ENCODE results near the gene LRRC1. TPM values are rescaled to one million over a fixed set of nuclear protein-coding genes. Genes with fewer than 3 reads are reported as not detected.

LRRC1 gene
- total and polyA plus RNA-seq, 2 experiments from 2014 or later = 11.3 to 16.6 TPM

GRCh38 chr6:53866226-53866625, 71.4 kb downstream of the LRRC1 start:
- H4K20me1 ChIP-seq (replicated peaks; ENCODE audit: insufficient read depth) = no peaks in the 10 kb centered on the region; the same call in 1 of the 2 replicates
- H3K36me3 ChIP-seq (ENCODE audit: insufficient read depth) = no peaks in the 10 kb centered on the region
- Mint-ChIP-seq H3K27me3 (ENCODE audit: insufficient read depth, low read depth, poor library complexity) (no peaks in the 10 kb centered on the region), H3K9me3 (no peaks in the 10 kb centered on the region), H3K36me3 (ENCODE audit: low read depth) (no peaks in the 10 kb centered on the region), H3K4me1 (peaks cover 9% of the 10 kb centered on the region), H3K27ac (no peak overlapping the region), H3K4me3 (no peak overlapping the region)
- H3F3A ChIP-seq (replicated peaks; ENCODE audit: low read depth) = no peaks in the 10 kb centered on the region
- no peak overlapping the region for H3K27ac ChIP-seq (ENCODE audit: low read depth)
- no peak overlapping the region for H2AFZ ChIP-seq
- H3K4me1 ChIP-seq (ENCODE audit: insufficient read depth) = no peaks in the 10 kb centered on the region
- ATAC-seq (no peak), DNase-seq (ENCODE audit: low spot score) (no peak)
- no peaks in the 10 kb centered on the region for H3K27me3 ChIP-seq (ENCODE audit: insufficient read depth)
- no peak overlapping the region for H3K4me2 ChIP-seq
- TF ChIP-seq CTCF (conservative IDR thresholded peaks at IDR 0.05; ENCODE audit: low read depth in 2 of 2) (no peak), EZH2 (IDR thresholded peaks at IDR 0.05; ENCODE audit: low read depth, unreplicated experiment) (no peak)
- H3K4me3 ChIP-seq = no peak overlapping the region
- H3K9me2 ChIP-seq (ENCODE audit: insufficient read depth) = 0 out of 2 replicates have a peak, but pooled peaks cover 5% of the 10 kb centered on the region
- H3K79me2 ChIP-seq (replicated peaks; ENCODE audit: insufficient read depth) = peaks cover 7% of the 10 kb centered on the region; the same call in 1 of the 2 replicates

- no peaks in the 10 kb centered on the region; the same call in 2 of the 3 replicates for H3K9me3 Mint-ChIP-seq
- H3K4me1 Mint-ChIP-seq = peaks cover 7% of the 10 kb centered on the region
- no peak overlapping the region for H3K4me3 Mint-ChIP-seq
- ATAC-seq (no peak), DNase-seq (ENCODE audit: low spot score) (no peak)
- Histone ChIP-seq H3K79me2 (replicated peaks; ENCODE audit: insufficient read depth) (peaks cover 14% of the 10 kb centered on the region), H3K4me1 (ENCODE audit: insufficient read depth) (no peaks in the 10 kb centered on the region), H3K4me2 (no peak overlapping the region), H3K27me3 (ENCODE audit: insufficient read depth) (no peaks in the 10 kb centered on the region), H3K4me3 (no peak overlapping the region), H3F3A (replicated peaks; ENCODE audit: low read depth) (no peaks in the 10 kb centered on the region), H4K20me1 (replicated peaks; ENCODE audit: insufficient read depth) (no peaks in the 10 kb centered on the region; the same call in 1 of the 2 replicates), H3K9me2 (ENCODE audit: insufficient read depth) (no peaks in the 10 kb centered on the region), H2AFZ (no peak overlapping the region), H3K36me3 (ENCODE audit: insufficient read depth) (no peaks in the 10 kb centered on the region), H3K27ac (ENCODE audit: low read depth) (no peak overlapping the region)
- no peak for TF ChIP-seq NANOG (IDR thresholded peaks at IDR 0.05; ENCODE audit: borderline replicate concordance)
- H3K36me3 Mint-ChIP-seq (ENCODE audit: low read depth) = 0 out of 3 replicates have a peak, but pooled peaks cover 2% of the 10 kb centered on the region
- no peak overlapping the region for H3K27ac Mint-ChIP-seq
- H3K27me3 Mint-ChIP-seq (ENCODE audit: insufficient read depth, low read depth, poor library complexity) = no peaks in the 10 kb centered on the region
Observed at GRCh38 chr6:53868626-53869025, 73.8 kb downstream of the LRRC1 start.

GRCh38 chr6:53869964-53870363, 75.2 kb downstream of the LRRC1 start:
- no peak for TF ChIP-seq NANOG (IDR thresholded peaks at IDR 0.05; ENCODE audit: borderline replicate concordance)
- ATAC-seq (no peak), DNase-seq (ENCODE audit: low spot score) (no peak)
- Histone ChIP-seq H3K27ac (ENCODE audit: low read depth) (no peak overlapping the region), H3K36me3 (ENCODE audit: insufficient read depth) (no peaks in the 10 kb centered on the region), H3K4me1 (ENCODE audit: insufficient read depth) (no peaks in the 10 kb centered on the region), H3K9me2 (ENCODE audit: insufficient read depth) (no peaks in the 10 kb centered on the region), H3F3A (replicated peaks; ENCODE audit: low read depth) (no peaks in the 10 kb centered on the region), H2AFZ (no peak overlapping the region), H4K20me1 (replicated peaks; ENCODE audit: insufficient read depth) (no peaks in the 10 kb centered on the region; the same call in 1 of the 2 replicates), H3K79me2 (replicated peaks; ENCODE audit: insufficient read depth) (peaks cover 14% of the 10 kb centered on the region), H3K4me3 (no peak overlapping the region), H3K27me3 (ENCODE audit: insufficient read depth) (no peaks in the 10 kb centered on the region), H3K4me2 (no peak overlapping the region)
- Mint-ChIP-seq H3K9me3 (no peaks in the 10 kb centered on the region; the same call in 2 of the 3 replicates), H3K27ac (no peak overlapping the region), H3K36me3 (ENCODE audit: low read depth) (0 out of 3 replicates have a peak, but pooled peaks cover 5% of the 10 kb centered on the region), H3K27me3 (ENCODE audit: insufficient read depth, low read depth, poor library complexity) (no peaks in the 10 kb centered on the region), H3K4me3 (no peak overlapping the region), H3K4me1 (peaks cover 2% of the 10 kb centered on the region; the same call in 1 of the 3 replicates)
